ENCODE data around the gene VEGFA. TPM values are rescaled to one million over a fixed set of nuclear protein-coding genes. Genes with fewer than 3 reads are reported as not detected.
A peak's percentile ranks its signal among the peaks of the same experiment; 100 is the strongest.

VEGFA gene
- polyA plus RNA-seq, 3 donors: 19.0 to 454 (median 32.0) TPM

DNA sequence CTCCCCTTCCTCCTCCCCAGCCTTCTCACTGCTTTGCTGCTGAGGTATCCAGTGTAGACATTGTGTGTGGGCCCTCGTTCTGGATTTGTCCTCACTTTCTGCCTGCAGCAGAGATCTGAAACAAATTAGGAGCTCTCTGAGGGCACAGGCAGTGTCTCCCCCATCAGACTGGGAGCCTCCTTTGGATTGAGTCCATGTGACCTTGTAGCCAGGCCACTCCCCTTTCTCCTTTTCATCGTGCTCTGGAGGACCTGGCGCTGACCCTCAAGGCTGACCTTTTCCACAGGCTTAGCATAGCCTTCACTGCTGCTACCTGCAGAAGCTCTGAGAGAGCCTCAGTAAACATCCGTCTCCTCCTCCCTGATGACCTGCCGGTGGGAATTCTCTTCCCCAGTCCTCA lies 26.2 kb downstream of the VEGFA start:
- Histone ChIP-seq H3K27ac (ENCODE audit: low read depth in 1 of 2, low read length in 2 of 2) (peak overlapping the region in 1 of 2 donors; percentile 74), H3K4me2 (replicated peaks; ENCODE audit: extremely low read depth, low read length, poor library complexity, severe bottlenecking) (no peak overlapping the region), H4K20me1 (ENCODE audit: insufficient read depth, low read length) (no peaks in the 10 kb centered on the region), H3K36me3 (replicated peaks in 1 of 2; ENCODE audit: control insufficient read depth in 1 of 2, insufficient read depth in 2 of 2, low read length in 2 of 2) (no peaks in the 10 kb centered on the region), H2AFZ (ENCODE audit: insufficient read depth, low read depth, low read length, poor library complexity, severe bottlenecking) (no peak overlapping the region), H3K9ac (ENCODE audit: insufficient read depth, low read length, poor library complexity, severe bottlenecking) (no peak overlapping the region), H3K4me3 (replicated peaks in 1 of 3; ENCODE audit: low read depth in 2 of 3, low read length in 3 of 3) (no peak overlapping the region), H3K27me3 (ENCODE audit: control insufficient read depth in 2 of 2, insufficient read depth in 2 of 2, low read length in 2 of 2) (no peaks in the 10 kb centered on the region), H3K9me3 (replicated peaks in 1 of 2; ENCODE audit: control insufficient read depth in 1 of 2, insufficient read depth in 1 of 2, low read length in 2 of 2) (no peaks in the 10 kb centered on the region), H3K79me2 (ENCODE audit: insufficient read depth, low read length) (no peaks in the 10 kb centered on the region), H3K4me1 (ENCODE audit: control insufficient read depth in 1 of 2, insufficient read depth in 2 of 2, low read length in 2 of 2) (peaks cover 69 to 77% of the 10 kb centered on the region in 2 donors)
- intact Hi-C loops (cut with micrococcal nuclease): loop anchor here in 1 of 2 donors (10.0 kb wide), 1 partner anchor 469 kb away; the partner anchor contains the start of gene NFKBIE
- Mint-ChIP-seq H3K4me3 (no peak overlapping the region), H3K27me3 (ENCODE audit: low read depth in 3 of 3) (peaks cover 0 to 4% (median 2%) of the 10 kb centered on the region in 3 donors), H3K27ac (peak overlapping the region in 6 of 7 donors; percentile 11 to 89 (median 56)), H3K4me1 (peaks cover 79% of the 10 kb centered on the region), H3K36me3 (peaks cover 3 to 15% of the 10 kb centered on the region in 2 donors), H3K9me3 (peaks cover 0 to 1% (median 0%) of the 10 kb centered on the region in 7 donors)
- 70% methylated on average over 5 of the region's 5 CpGs for WGBS (ENCODE audit: insufficient coverage)
- no peak for DNase-seq
- TF ChIP-seq, protein P1, sequence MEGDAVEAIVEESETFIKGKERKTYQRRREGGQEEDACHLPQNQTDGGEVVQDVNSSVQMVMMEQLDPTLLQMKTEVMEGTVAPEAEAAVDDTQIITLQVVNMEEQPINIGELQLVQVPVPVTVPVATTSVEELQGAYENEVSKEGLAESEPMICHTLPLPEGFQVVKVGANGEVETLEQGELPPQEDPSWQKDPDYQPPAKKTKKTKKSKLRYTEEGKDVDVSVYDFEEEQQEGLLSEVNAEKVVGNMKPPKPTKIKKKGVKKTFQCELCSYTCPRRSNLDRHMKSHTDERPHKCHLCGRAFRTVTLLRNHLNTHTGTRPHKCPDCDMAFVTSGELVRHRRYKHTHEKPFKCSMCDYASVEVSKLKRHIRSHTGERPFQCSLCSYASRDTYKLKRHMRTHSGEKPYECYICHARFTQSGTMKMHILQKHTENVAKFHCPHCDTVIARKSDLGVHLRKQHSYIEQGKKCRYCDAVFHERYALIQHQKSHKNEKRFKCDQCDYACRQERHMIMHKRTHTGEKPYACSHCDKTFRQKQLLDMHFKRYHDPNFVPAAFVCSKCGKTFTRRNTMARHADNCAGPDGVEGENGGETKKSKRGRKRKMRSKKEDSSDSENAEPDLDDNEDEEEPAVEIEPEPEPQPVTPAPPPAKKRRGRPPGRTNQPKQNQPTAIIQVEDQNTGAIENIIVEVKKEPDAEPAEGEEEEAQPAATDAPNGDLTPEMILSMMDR (IDR thresholded peaks at IDR 0.05): no peak

GRCh38 chr6:43796903-43797890 lies 27.2 kb downstream of the VEGFA start:
- Mint-ChIP-seq H3K4me3 (no peak overlapping the region), H3K36me3 (peaks cover 3 to 15% of the 10 kb centered on the region in 2 donors), H3K9me3 (peaks cover 0 to 1% (median 0%) of the 10 kb centered on the region in 7 donors), H3K27me3 (ENCODE audit: low read depth in 3 of 3) (peaks cover 0 to 7% (median 0%) of the 10 kb centered on the region in 3 donors), H3K4me1 (peaks cover 79% of the 10 kb centered on the region), H3K27ac (peak overlapping the region; percentile 33 to 89 (median 78))
- H3K27ac ChIP-seq (ENCODE audit: low read depth in 1 of 2, low read length in 2 of 2): peak overlapping the region in 1 of 2 donors; percentile 74
- 4% methylated on average over 6 of the region's 11 CpGs for WGBS (ENCODE audit: insufficient coverage)
- H3K79me2 ChIP-seq (ENCODE audit: insufficient read depth, low read length): no peaks in the 10 kb centered on the region
- peaks cover 72 to 77% of the 10 kb centered on the region in 2 donors for H3K4me1 ChIP-seq (ENCODE audit: control insufficient read depth in 1 of 2, insufficient read depth in 2 of 2, low read length in 2 of 2)
- no peaks in the 10 kb centered on the region for H3K27me3 ChIP-seq (ENCODE audit: control insufficient read depth in 2 of 2, insufficient read depth in 2 of 2, low read length in 2 of 2)
- DNase-seq: peak; percentile 75 to 80 (median 76)
- no peaks in the 10 kb centered on the region for H4K20me1 ChIP-seq (ENCODE audit: insufficient read depth, low read length)
- intact Hi-C loops (cut with micrococcal nuclease): loop anchor here in 1 of 2 donors (10.0 kb wide), 1 partner anchor 468 kb away; the partner anchor contains the start of gene NFKBIE
- H3K4me3 ChIP-seq (replicated peaks in 1 of 3; ENCODE audit: low read depth in 2 of 3, low read length in 3 of 3): no peak overlapping the region
- no peak overlapping the region for H3K4me2 ChIP-seq (replicated peaks; ENCODE audit: extremely low read depth, low read length, poor library complexity, severe bottlenecking)
- TF ChIP-seq, protein P1 (IDR thresholded peaks at IDR 0.05): no peak
- no peak overlapping the region for H3K9ac ChIP-seq (ENCODE audit: insufficient read depth, low read length, poor library complexity, severe bottlenecking)
- H3K36me3 ChIP-seq (replicated peaks in 1 of 2; ENCODE audit: control insufficient read depth in 1 of 2, insufficient read depth in 2 of 2, low read length in 2 of 2): no peaks in the 10 kb centered on the region
- no peaks in the 10 kb centered on the region for H3K9me3 ChIP-seq (replicated peaks in 1 of 2; ENCODE audit: control insufficient read depth in 1 of 2, insufficient read depth in 1 of 2, low read length in 2 of 2)
- H2AFZ ChIP-seq (ENCODE audit: insufficient read depth, low read depth, low read length, poor library complexity, severe bottlenecking): peak overlapping the region; percentile 17

Data from CD14-positive monocyte (primary cell).